GM12878 (cell line): ENCODE results near the gene AMBP.

ENCODE experiments used
- BRCA1 ChIP-seq: IDR thresholded peaks from 2 replicates; pipeline ENCODE4 v1.6.1; 2011; ENCODE audit warnings: low read depth, low read length, improper control_type of control experiment
- CTCF ChIP-seq, 3 experiments: IDR thresholded peaks in 2 of 3; conservative IDR thresholded peaks in 1 of 3; 2 replicates each; pipeline ENCODE4 v1.5.1; 2011; ENCODE audit warnings: low read depth in 3 of 3, low read length in 3 of 3, mild to moderate bottlenecking in 3 of 3, control low read depth in 2 of 3, moderate library complexity in 2 of 3, inconsistent platforms in 1 of 3, mixed read lengths in 1 of 3; ENCODE audit not compliant: control insufficient read depth in 2 of 3, insufficient read depth in 1 of 3; ENCODE audit errors: extremely low read depth in 1 of 3
- EZH2 ChIP-seq: IDR thresholded peaks from 2 replicates; pipeline ENCODE4 v1.6.1; 2012; ENCODE audit warnings: low read depth, mild to moderate bottlenecking, control low read depth, inconsistent platforms, low read length, borderline replicate concordance; ENCODE audit not compliant: control insufficient read depth
- FOS ChIP-seq: IDR thresholded peaks from 3 replicates; pipeline ENCODE4 v1.6.1; 2011; ENCODE audit warnings: borderline replicate concordance; ENCODE audit not compliant: insufficient read length; ENCODE audit errors: extremely low read depth
- KDM1A ChIP-seq: fragments of 200-600 bp; sonication (generic); IDR thresholded peaks from 2 replicates; pipeline ENCODE4 v1.6.1; 2016; ENCODE audit warnings: borderline replicate concordance
- MTA3 ChIP-seq: IDR thresholded peaks from 2 replicates; pipeline ENCODE4 v1.6.1; 2012; ENCODE audit warnings: low read length, inconsistent platforms, borderline replicate concordance
- NBN ChIP-seq: fragments of 450-650 bp; IDR thresholded peaks from 2 replicates; pipeline ENCODE4 v1.6.1; 2016
- NRF1 ChIP-seq: conservative IDR thresholded peaks from 2 replicates; pipeline ENCODE4 v1.6.1; 2011; ENCODE audit warnings: mild to moderate bottlenecking, low read depth, low read length, improper control_type of control experiment
- POLR2A ChIP-seq: IDR thresholded peaks from 2 replicates; pipeline ENCODE4 v1.6.1; 2011; ENCODE audit warnings: low read depth, mild to moderate bottlenecking, low read length
- ZBED1 ChIP-seq: IDR thresholded peaks from 2 replicates; pipeline ENCODE4 v1.6.1; 2016; ENCODE audit warnings: borderline replicate concordance
- TF ChIP-seq, protein P1 (sequence below): IDR thresholded peaks from 2 replicates; pipeline ENCODE4 v1.6.1; 2011; ENCODE audit warnings: low read depth, low read length, improper control_type of control experiment, borderline replicate concordance
- TF ChIP-seq, protein P2 (sequence below): IDR thresholded peaks from 2 replicates; pipeline ENCODE4 v1.6.1; 2012; ENCODE audit warnings: mild to moderate bottlenecking, low read depth, low read length
- TF ChIP-seq, protein P3 (sequence below): IDR thresholded peaks from 2 replicates; pipeline ENCODE4 v1.6.1; 2011; ENCODE audit warnings: mild to moderate bottlenecking, low read depth, low read length, moderate library complexity; ENCODE audit not compliant: insufficient replicate concordance

DNA sequence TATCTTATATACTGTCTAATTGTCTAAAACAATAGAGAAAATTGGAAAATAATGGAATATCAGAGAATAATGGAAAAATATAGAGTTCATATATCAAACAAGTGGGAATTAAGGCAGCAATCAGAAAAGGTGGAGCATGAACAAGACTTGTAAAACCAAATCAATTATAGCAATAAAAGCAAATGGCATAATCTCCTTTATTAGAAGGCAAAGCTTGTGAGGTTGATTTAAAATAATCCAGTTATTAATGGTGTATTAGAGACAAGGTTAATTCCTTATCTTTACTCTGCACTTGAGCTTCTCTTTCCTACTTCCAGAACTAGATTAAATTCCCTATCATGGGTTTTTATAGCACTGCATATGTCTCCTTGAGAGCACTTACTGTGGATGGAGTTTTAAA is 64.1 kb downstream of the AMBP start:
- TF ChIP-seq POLR2A (no peak), CTCF (IDR thresholded peaks at IDR 0.05 in 2 of 3, conservative IDR thresholded peaks at IDR 0.05 in 1 of 3; ENCODE audit: control insufficient read depth in 2 of 3, extremely low read depth in 1 of 3, insufficient read depth in 1 of 3, low read depth in 3 of 3, low read length in 3 of 3) (no peak), NBN (no peak), ZBED1 (no peak), NRF1 (no peak), KDM1A (no peak), MTA3 (no peak), BRCA1 (no peak), FOS (no peak), EZH2 (no peak)
- TF ChIP-seq, protein P1, sequence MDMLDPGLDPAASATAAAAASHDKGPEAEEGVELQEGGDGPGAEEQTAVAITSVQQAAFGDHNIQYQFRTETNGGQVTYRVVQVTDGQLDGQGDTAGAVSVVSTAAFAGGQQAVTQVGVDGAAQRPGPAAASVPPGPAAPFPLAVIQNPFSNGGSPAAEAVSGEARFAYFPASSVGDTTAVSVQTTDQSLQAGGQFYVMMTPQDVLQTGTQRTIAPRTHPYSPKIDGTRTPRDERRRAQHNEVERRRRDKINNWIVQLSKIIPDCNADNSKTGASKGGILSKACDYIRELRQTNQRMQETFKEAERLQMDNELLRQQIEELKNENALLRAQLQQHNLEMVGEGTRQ, result no peak
- TF ChIP-seq, protein P2, sequence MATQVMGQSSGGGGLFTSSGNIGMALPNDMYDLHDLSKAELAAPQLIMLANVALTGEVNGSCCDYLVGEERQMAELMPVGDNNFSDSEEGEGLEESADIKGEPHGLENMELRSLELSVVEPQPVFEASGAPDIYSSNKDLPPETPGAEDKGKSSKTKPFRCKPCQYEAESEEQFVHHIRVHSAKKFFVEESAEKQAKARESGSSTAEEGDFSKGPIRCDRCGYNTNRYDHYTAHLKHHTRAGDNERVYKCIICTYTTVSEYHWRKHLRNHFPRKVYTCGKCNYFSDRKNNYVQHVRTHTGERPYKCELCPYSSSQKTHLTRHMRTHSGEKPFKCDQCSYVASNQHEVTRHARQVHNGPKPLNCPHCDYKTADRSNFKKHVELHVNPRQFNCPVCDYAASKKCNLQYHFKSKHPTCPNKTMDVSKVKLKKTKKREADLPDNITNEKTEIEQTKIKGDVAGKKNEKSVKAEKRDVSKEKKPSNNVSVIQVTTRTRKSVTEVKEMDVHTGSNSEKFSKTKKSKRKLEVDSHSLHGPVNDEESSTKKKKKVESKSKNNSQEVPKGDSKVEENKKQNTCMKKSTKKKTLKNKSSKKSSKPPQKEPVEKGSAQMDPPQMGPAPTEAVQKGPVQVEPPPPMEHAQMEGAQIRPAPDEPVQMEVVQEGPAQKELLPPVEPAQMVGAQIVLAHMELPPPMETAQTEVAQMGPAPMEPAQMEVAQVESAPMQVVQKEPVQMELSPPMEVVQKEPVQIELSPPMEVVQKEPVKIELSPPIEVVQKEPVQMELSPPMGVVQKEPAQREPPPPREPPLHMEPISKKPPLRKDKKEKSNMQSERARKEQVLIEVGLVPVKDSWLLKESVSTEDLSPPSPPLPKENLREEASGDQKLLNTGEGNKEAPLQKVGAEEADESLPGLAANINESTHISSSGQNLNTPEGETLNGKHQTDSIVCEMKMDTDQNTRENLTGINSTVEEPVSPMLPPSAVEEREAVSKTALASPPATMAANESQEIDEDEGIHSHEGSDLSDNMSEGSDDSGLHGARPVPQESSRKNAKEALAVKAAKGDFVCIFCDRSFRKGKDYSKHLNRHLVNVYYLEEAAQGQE, result no peak
- TF ChIP-seq, protein P3, sequence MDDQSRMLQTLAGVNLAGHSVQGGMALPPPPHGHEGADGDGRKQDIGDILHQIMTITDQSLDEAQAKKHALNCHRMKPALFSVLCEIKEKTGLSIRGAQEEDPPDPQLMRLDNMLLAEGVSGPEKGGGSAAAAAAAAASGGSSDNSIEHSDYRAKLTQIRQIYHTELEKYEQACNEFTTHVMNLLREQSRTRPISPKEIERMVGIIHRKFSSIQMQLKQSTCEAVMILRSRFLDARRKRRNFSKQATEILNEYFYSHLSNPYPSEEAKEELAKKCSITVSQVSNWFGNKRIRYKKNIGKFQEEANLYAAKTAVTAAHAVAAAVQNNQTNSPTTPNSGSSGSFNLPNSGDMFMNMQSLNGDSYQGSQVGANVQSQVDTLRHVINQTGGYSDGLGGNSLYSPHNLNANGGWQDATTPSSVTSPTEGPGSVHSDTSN, result no peak
